OCI-LY1 (cell line): ENCODE data around the gene CCBE1.

Source experiments
- H2AFZ ChIP-seq: fragments of 200-600 bp; sonication (generic), shearing (Covaris generic); 2 replicates; pipeline ENCODE4 v1.6.0; 2014; ENCODE audit warnings: antibody characterized with exemption, mild to moderate bottlenecking, low read length
- H3F3A ChIP-seq: fragments of 200-600 bp; sonication (generic), shearing (Covaris generic); 2 replicates; pipeline ENCODE4 v1.6.0; 2014; ENCODE audit warnings: mild to moderate bottlenecking, antibody characterized with exemption, low read length, moderate library complexity; ENCODE audit not compliant: insufficient read depth
- H3K27ac ChIP-seq: fragments of 200-600 bp; sonication (generic); 2 replicates; pipeline ENCODE4 v1.5.1; 2014; ENCODE audit warnings: low read length, mixed run types, mild to moderate bottlenecking, low read depth; ENCODE audit not compliant: poor library complexity, severe bottlenecking
- H3K27me3 ChIP-seq: fragments of 200-600 bp; sonication (generic); 2 replicates; pipeline ENCODE4 v1.6.0; 2014; ENCODE audit warnings: antibody characterized with exemption, mild to moderate bottlenecking, low read length, moderate library complexity; ENCODE audit not compliant: insufficient read depth
- H3K36me3 ChIP-seq: fragments of 200-600 bp; sonication (generic); 2 replicates; pipeline ENCODE4 v1.6.1; 2014; ENCODE audit warnings: mild to moderate bottlenecking, antibody characterized with exemption, low read length, moderate library complexity, mixed read lengths; ENCODE audit not compliant: insufficient read depth
- H3K4me1 ChIP-seq: fragments of 200-600 bp; sonication (generic); 2 replicates; pipeline ENCODE4 v1.5.1; 2014; ENCODE audit warnings: mild to moderate bottlenecking, low read length, moderate library complexity; ENCODE audit not compliant: insufficient read depth, severe bottlenecking
- H3K4me2 ChIP-seq: fragments of 200-600 bp; sonication (generic), shearing (Covaris generic); 2 replicates; pipeline ENCODE4 v1.6.1; 2014; ENCODE audit warnings: low read length
- H3K4me3 ChIP-seq: fragments of 200-600 bp; sonication (generic); 2 replicates; pipeline ENCODE4 v1.5.1; 2014; ENCODE audit warnings: low read length, low read depth, mild to moderate bottlenecking, mixed read lengths; ENCODE audit not compliant: poor library complexity, severe bottlenecking
- H3K79me2 ChIP-seq: fragments of 200-600 bp; shearing (Covaris generic); 2 replicates; pipeline ENCODE4 v1.6.1; 2016; ENCODE audit warnings: mixed run types, low read length, mixed read lengths; ENCODE audit not compliant: insufficient read depth
- H3K9ac ChIP-seq: fragments of 200-600 bp; sonication (generic), shearing (Covaris generic); 2 replicates; pipeline ENCODE4 v1.6.1; 2014; ENCODE audit warnings: mild to moderate bottlenecking, low read length, mixed read lengths
- H3K9me2 ChIP-seq: fragments of 200-600 bp; sonication (generic), shearing (Covaris generic); 2 replicates; pipeline ENCODE4 v1.6.1; 2014; ENCODE audit warnings: low read depth, mild to moderate bottlenecking, low read length, mixed read lengths
- H3K9me3 ChIP-seq: fragments of 200-600 bp; shearing (Covaris generic); 2 replicates; pipeline ENCODE4 v1.6.1; 2014; ENCODE audit warnings: low read length, mixed read lengths
- H4K20me1 ChIP-seq: fragments of 200-600 bp; sonication (generic), shearing (Covaris generic); 2 replicates; pipeline ENCODE4 v1.6.0; 2016; ENCODE audit warnings: mild to moderate bottlenecking, low read length; ENCODE audit not compliant: insufficient read depth
- CTCF ChIP-seq: fragments of 200-600 bp; sonication (generic), shearing (Covaris generic); IDR thresholded peaks from 2 replicates; pipeline ENCODE4 v1.5.1; 2017; ENCODE audit warnings: mild to moderate bottlenecking, antibody characterized with exemption, low read length, moderate library complexity, mixed read lengths
- EZH2 ChIP-seq: fragments of 200-600 bp; sonication (generic), shearing (Covaris generic); IDR thresholded peaks from 2 replicates; pipeline ENCODE4 v1.8.0; 2017; ENCODE audit warnings: borderline replicate concordance, mixed run types, mild to moderate bottlenecking, antibody characterized with exemption, low read length, moderate library complexity, mixed read lengths

The CCBE1 gene

GRCh38 chr18:59555995-59556659 lies 141.1 kb downstream of the CCBE1 start:
- no peaks in the 10 kb centered on the region for H3K4me1 ChIP-seq
- no peak overlapping the region for H3K27ac ChIP-seq
- H3K27me3 ChIP-seq, result no peaks in the 10 kb centered on the region
- no peak overlapping the region for H3K4me3 ChIP-seq
- H4K20me1 ChIP-seq, result no peaks in the 10 kb centered on the region
- no peaks in the 10 kb centered on the region for H3K9me3 ChIP-seq
- H3K9ac ChIP-seq, result no peak overlapping the region
- no peak overlapping the region for H3K4me2 ChIP-seq
- TF ChIP-seq EZH2 (no peak), CTCF (no peak)
- no peaks in the 10 kb centered on the region for H3F3A ChIP-seq
- no peaks in the 10 kb centered on the region for H3K9me2 ChIP-seq
- no peaks in the 10 kb centered on the region for H3K36me3 ChIP-seq
- no peak overlapping the region for H2AFZ ChIP-seq
- no peaks in the 10 kb centered on the region for H3K79me2 ChIP-seq

GRCh38 chr18:59554796-59555335 lies 142.4 kb downstream of the CCBE1 start:
- Histone ChIP-seq H3K27me3 (no peaks in the 10 kb centered on the region), H3K4me1 (no peaks in the 10 kb centered on the region), H3K9me2 (no peaks in the 10 kb centered on the region), H2AFZ (no peak overlapping the region), H3K9me3 (no peaks in the 10 kb centered on the region), H3K27ac (no peak overlapping the region), H3K9ac (no peak overlapping the region), H3K4me2 (no peak overlapping the region), H4K20me1 (no peaks in the 10 kb centered on the region), H3F3A (no peaks in the 10 kb centered on the region), H3K36me3 (no peaks in the 10 kb centered on the region), H3K79me2 (no peaks in the 10 kb centered on the region), H3K4me3 (no peak overlapping the region)
- TF ChIP-seq CTCF (no peak), EZH2 (no peak)

- no peak overlapping the region for H3K27ac ChIP-seq
- no peaks in the 10 kb centered on the region for H3K9me2 ChIP-seq
- H3K4me3 ChIP-seq, result no peak overlapping the region
- no peaks in the 10 kb centered on the region for H4K20me1 ChIP-seq
- no peak overlapping the region for H3K4me2 ChIP-seq
- no peaks in the 10 kb centered on the region for H3K36me3 ChIP-seq
- H3F3A ChIP-seq, result no peaks in the 10 kb centered on the region
- H3K9me3 ChIP-seq, result no peaks in the 10 kb centered on the region
- TF ChIP-seq EZH2 (no peak), CTCF (no peak)
- H3K9ac ChIP-seq, result no peak overlapping the region
- H3K79me2 ChIP-seq, result no peaks in the 10 kb centered on the region
- no peaks in the 10 kb centered on the region for H3K27me3 ChIP-seq
- no peaks in the 10 kb centered on the region for H3K4me1 ChIP-seq
- no peak overlapping the region for H2AFZ ChIP-seq
These were observed 143.9 kb downstream of the CCBE1 start for GRCh38 chr18:59553273-59553870.
